Smooth muscle cell (in vitro differentiated cells): Measurements from ENCODE around the gene PDE12. TPM values are rescaled to one million over a fixed set of nuclear protein-coding genes. Genes with fewer than 3 reads are reported as not detected.

Experiments
- DNase-seq: peaks from one replicate; lab custom pipeline; 2025; ENCODE audit not compliant: unreplicated experiment; lab: John Stamatoyannopoulos, UW
- H2AFZ ChIP-seq: fragments of 200-600 bp; sonication (generic); 2 replicates; pipeline ENCODE4 v1.6.0; 2016; ENCODE audit warnings: antibody characterized with exemption, low read depth, mild to moderate bottlenecking
- H3F3A ChIP-seq: fragments of 200-600 bp; sonication (generic); 2 replicates; pipeline ENCODE4 v1.6.0; 2017; ENCODE audit warnings: antibody characterized with exemption, low read depth
- H3K27ac ChIP-seq: fragments of 200-600 bp; sonication (generic); 2 replicates; pipeline ENCODE4 v1.5.1; 2016; ENCODE audit warnings: low read depth, mild to moderate bottlenecking
- H3K27me3 ChIP-seq: fragments of 200-600 bp; sonication (generic); 2 replicates; pipeline ENCODE4 v1.6.1; 2016; ENCODE audit warnings: low read depth, mild to moderate bottlenecking
- H3K36me3 ChIP-seq: fragments of 200-600 bp; sonication (generic); 2 replicates; pipeline ENCODE4 v1.5.1; 2016; ENCODE audit warnings: low read depth
- H3K4me1 ChIP-seq: fragments of 200-600 bp; sonication (generic); 2 replicates; pipeline ENCODE4 v1.5.1; 2016; ENCODE audit warnings: low read depth
- H3K4me2 ChIP-seq: fragments of 200-600 bp; sonication (generic); 2 replicates; pipeline ENCODE4 v1.6.0; 2016; ENCODE audit warnings: mild to moderate bottlenecking
- H3K4me3 ChIP-seq: fragments of 200-600 bp; sonication (generic); 2 replicates; pipeline ENCODE4 v1.5.1; 2016; ENCODE audit warnings: mild to moderate bottlenecking
- H3K79me2 ChIP-seq: fragments of 200-600 bp; sonication (generic); 2 replicates; pipeline ENCODE4 v1.6.0; 2016; ENCODE audit warnings: low read depth, mild to moderate bottlenecking
- H3K9ac ChIP-seq: fragments of 200-600 bp; sonication (generic); 2 replicates; pipeline ENCODE4 v1.6.0; 2016; ENCODE audit warnings: low read depth
- H3K9me3 ChIP-seq: fragments of 200-600 bp; sonication (generic); replicated peaks from 2 replicates; pipeline ENCODE4 v1.5.1; 2016; ENCODE audit warnings: low read depth
- H4K20me1 ChIP-seq: fragments of 200-600 bp; sonication (generic); 2 replicates; pipeline ENCODE4 v1.6.0; 2016; ENCODE audit warnings: low read depth
- WGBS: methylation state at CpG from one replicate; pipeline ENCODE4 v1.1.7; 2016; ENCODE audit warnings: low lambda C conversion rate; 5-methylcytosine and 5-hydroxymethylcytosine counted together
- polyA plus RNA-seq: library from polyadenylated mRNA; unstranded; fragments of >200 nt; fragmentation: Nextera tagmentation; extraction: Ambion mirVana; gene quantifications from 2 replicates; pipeline ENCODE4 v1.2.1, GENCODE V29; 2016
- total RNA-seq: library from RNA; depleted of rRNA; stranded (reverse); fragments of >200 nt; gene quantifications from 2 replicates; pipeline ENCODE4 v1.2.3, GENCODE V29; 2014
- TF ChIP-seq, protein P1 (sequence below): fragments of 200-600 bp; sonication (generic); IDR thresholded peaks from 2 replicates; pipeline ENCODE4 v1.5.1; 2017; ENCODE audit warnings: borderline replicate concordance, mild to moderate bottlenecking, antibody characterized with exemption; ENCODE audit not compliant: insufficient read depth, poor library complexity, severe bottlenecking

Gene PDE12
- total and polyA plus RNA-seq, 2 experiments from 2014 or later: 6.7 to 10.8 TPM

GRCh38 chr3:57597127-57597923 lies 41.3 kb downstream of the PDE12 start, which contains the start of gene ARF4:
Gene ARF4, minus strand, starts transcription at chr3:57597344. Its CDS starts 204 bp downstream, at chr3:57597140.
- WGBS: under 1% methylated on average over 62 of the region's 67 CpGs
- TF ChIP-seq, protein P1, sequence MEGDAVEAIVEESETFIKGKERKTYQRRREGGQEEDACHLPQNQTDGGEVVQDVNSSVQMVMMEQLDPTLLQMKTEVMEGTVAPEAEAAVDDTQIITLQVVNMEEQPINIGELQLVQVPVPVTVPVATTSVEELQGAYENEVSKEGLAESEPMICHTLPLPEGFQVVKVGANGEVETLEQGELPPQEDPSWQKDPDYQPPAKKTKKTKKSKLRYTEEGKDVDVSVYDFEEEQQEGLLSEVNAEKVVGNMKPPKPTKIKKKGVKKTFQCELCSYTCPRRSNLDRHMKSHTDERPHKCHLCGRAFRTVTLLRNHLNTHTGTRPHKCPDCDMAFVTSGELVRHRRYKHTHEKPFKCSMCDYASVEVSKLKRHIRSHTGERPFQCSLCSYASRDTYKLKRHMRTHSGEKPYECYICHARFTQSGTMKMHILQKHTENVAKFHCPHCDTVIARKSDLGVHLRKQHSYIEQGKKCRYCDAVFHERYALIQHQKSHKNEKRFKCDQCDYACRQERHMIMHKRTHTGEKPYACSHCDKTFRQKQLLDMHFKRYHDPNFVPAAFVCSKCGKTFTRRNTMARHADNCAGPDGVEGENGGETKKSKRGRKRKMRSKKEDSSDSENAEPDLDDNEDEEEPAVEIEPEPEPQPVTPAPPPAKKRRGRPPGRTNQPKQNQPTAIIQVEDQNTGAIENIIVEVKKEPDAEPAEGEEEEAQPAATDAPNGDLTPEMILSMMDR: no peak
- H3K36me3 ChIP-seq: no peaks in the 10 kb centered on the region
- peak within 1 kb of the TSS; percentile 40 for H2AFZ ChIP-seq
- peak; percentile 98 for DNase-seq
- H3K4me2 ChIP-seq: peak within 1 kb of the TSS; percentile 98
- peak within 1 kb of the TSS; percentile 100 for H3K4me3 ChIP-seq
- H3K4me1 ChIP-seq: peaks cover 26% of the 10 kb centered on the region
- peaks cover 45% of the 10 kb centered on the region for H4K20me1 ChIP-seq
- peak within 1 kb of the TSS; percentile 99 for H3K9ac ChIP-seq
- H3K9me3 ChIP-seq: no peaks in the 10 kb centered on the region
- peaks cover 60% of the 10 kb centered on the region for H3K79me2 ChIP-seq
- H3K27me3 ChIP-seq: no peaks in the 10 kb centered on the region
- peaks cover 22% of the 10 kb centered on the region for H3F3A ChIP-seq
- H3K27ac ChIP-seq: peak within 1 kb of the TSS; percentile 98

DNA sequence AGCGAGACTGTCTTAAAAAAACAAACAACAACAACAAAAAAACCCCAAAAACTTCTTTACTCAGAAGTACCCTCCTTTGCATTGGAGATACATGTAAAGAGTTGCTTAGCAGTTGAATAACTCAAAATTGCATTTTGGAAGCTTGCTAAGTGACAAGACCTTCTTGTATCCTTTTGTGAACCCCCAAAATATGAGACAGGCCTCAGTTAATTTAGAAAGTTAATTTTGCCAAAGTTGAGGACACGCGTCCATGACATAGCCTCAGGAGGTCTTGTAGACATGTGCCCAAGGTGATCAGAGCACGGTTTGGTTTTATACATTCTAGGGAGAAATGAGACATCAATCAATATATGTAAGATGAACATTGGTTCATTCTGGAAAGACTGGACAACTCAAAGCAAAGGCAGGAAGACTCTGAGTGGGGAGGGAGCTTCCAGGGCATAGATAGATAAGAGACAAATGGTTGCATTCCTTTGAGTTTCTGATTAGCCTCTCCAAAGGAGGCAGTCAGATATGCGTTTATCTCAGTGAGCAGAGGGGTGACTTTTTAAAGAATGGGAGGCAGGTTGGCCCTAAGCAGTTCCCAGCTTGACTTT lies 42.8 kb downstream of the PDE12 start:
- H3K9me3 ChIP-seq: no peaks in the 10 kb centered on the region
- peaks cover 18% of the 10 kb centered on the region for H3K4me1 ChIP-seq
- peaks cover 45% of the 10 kb centered on the region for H3K79me2 ChIP-seq
- peak overlapping the region; percentile 89 for H3K4me2 ChIP-seq
- DNase-seq: no peak
- peak overlapping the region; percentile 98 for H3K27ac ChIP-seq
- H3K4me3 ChIP-seq: peak overlapping the region; percentile 67
- H3F3A ChIP-seq: peaks cover 13% of the 10 kb centered on the region
- peaks cover 29% of the 10 kb centered on the region for H4K20me1 ChIP-seq
- H3K9ac ChIP-seq: peak overlapping the region; percentile 97
- WGBS: 62% methylated on average over 5 of the region's 5 CpGs
- TF ChIP-seq, protein P1: no peak
- H3K27me3 ChIP-seq: no peaks in the 10 kb centered on the region
- no peak overlapping the region for H2AFZ ChIP-seq
- H3K36me3 ChIP-seq: no peaks in the 10 kb centered on the region

DNA sequence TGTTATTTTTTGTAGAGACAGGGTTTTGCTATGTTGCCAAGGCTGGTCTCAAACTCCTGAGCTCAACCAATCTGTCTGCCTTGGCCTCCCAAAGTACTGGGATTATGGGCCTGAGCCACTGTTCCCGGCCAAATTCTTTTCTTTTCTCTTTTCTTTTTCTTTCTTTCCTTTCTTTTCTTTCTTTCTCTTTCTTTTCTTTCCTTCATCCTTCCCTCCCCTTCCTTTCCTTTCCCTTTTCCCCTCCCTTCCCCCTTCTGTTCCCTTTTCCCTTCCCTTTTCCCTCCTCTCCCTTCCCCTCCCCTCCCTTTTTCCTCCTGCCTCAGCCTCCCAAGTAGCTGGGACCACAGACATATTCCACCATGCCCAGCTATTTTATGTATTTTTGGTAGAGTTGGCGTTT lies 44.1 kb downstream of the PDE12 start:
- Histone ChIP-seq H2AFZ (no peak overlapping the region), H4K20me1 (peaks cover 16% of the 10 kb centered on the region), H3K9me3 (no peaks in the 10 kb centered on the region), H3K4me2 (no peak overlapping the region), H3K27ac (no peak overlapping the region), H3K79me2 (peaks cover 31% of the 10 kb centered on the region), H3K4me3 (no peak overlapping the region), H3K27me3 (no peaks in the 10 kb centered on the region), H3K4me1 (peaks cover 8% of the 10 kb centered on the region), H3K9ac (no peak overlapping the region), H3F3A (peaks cover 5% of the 10 kb centered on the region), H3K36me3 (peaks cover 5% of the 10 kb centered on the region)
- TF ChIP-seq, protein P1: no peak
- WGBS: 96% methylated on average over 2 of the region's 2 CpGs
- no peak for DNase-seq
